GM03348 (cell line): ENCODE measurements around the gene SPATA3.
A peak's percentile ranks its signal among the peaks of the same experiment; 100 is the strongest.

Experiments
- DNase-seq: peaks from one replicate; pipeline ENCODE4 v3.0.0; 2012; ENCODE audit warnings: low spot score

SPATA3 gene

DNA sequence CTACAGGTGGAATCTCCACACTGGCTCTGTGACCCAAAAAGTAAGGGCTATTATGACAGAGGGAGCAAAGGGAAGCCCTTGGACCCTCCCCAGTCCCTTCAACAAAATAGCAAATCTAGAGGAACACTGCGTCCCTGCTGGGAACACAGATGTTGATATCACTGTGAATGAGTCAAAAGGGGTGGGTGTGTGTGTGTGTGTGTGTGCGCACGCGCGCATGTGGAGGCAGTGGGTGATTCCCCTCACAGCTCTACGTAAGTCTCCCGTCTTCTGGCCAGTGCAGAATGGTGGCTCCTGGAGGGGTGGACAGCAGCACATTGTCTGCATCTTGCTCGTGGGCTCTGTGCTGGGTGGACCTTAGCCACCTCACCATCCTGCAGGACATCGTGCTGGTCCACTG, 33.6 kb downstream of the SPATA3 start:
- DNase-seq: no peak

DNA sequence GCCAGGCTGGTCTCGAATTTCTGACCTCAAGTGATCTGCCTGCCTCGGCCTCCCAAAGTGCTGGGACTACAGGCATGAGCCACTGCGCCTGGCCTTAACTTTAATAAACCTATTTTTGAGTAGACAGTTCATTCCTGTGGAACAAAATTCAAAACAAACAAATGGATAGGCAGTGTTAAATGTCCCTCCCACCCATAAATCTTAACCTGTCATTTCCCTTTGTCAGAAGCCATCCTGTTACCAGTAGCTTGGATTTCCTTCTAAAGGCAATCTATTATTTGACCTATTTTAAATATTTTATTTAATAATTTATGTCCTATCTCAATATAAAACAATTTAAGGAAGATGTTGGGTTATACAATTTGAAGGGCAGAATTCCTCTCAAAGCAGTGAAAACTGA, 34.8 kb downstream of the SPATA3 start:
- DNase-seq: no peak

DNA sequence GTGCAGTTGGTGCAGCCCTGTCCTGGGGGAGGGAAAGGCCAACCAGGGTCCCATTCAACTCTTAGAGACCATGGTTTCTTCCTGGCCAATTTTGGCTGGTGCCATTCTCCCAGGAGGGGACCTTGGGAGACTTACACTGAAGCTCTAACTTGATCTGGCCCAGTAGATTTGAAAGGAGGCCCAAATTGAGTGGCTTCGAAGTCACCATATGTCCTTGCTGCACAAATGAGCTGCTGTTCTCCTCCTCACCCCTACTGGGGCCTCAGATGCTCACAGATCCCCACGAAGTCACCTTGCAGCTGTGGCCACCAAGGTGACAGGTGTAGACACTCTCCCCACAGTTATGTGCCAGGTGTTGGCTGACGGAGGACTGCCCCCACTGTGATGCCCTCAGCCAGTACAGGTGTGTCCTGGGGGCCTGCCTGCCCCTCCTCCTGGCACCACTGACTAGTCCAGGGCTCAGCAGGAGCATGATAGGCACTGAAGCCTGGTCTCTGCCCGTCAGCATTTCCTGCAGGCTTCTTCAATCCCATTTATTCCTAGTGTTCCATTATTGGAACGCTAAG, 36.7 kb downstream of the SPATA3 start:
- no peak for DNase-seq

DNA sequence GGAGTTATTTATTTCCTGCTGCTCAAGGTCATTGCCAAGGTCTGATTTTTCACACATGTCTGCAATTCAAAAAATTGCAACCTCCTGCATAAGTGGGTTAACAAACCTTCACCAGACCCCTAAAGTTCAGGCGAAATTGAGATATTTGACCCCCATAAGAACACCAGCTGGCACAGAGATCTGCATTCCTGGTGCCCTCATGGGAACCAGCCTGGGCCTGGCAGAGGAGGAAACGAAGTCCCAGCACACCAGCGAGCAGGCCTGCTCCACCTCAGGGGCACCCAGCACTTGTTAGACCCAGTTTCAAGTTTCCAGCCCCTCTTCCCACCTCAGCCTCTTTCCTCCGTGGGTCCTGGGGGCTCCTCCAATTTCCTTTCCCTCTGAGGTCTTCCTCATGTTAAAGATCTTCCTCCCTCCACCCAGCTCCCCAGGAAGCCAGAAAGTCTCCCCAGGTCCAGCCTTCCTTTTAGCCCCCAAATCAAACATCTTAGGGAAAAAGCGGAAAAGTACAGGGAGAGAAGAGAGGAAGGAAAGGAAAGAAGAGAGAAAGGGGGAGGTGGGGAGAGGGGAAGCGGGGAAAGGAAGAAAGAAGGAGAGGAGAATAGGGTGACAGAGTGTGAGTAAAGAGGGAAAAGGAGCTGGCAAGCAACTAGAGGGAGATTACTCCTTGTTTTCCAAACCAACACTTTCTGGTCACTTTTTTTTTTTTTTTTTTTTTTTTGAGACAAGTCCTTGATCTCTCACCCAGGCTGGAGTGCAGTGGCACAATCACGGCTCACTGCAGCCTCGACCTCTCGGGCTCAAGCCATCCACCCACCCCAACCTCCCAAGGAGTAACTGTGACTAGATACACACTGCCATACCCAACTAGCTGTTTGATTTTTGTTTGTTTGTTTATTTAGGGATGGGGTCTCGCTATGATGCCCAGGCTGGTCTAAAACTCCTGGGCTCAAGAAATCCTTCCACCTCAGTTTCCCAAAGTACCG, 37.5 kb downstream of the SPATA3 start:
- DNase-seq: no peak

DNA sequence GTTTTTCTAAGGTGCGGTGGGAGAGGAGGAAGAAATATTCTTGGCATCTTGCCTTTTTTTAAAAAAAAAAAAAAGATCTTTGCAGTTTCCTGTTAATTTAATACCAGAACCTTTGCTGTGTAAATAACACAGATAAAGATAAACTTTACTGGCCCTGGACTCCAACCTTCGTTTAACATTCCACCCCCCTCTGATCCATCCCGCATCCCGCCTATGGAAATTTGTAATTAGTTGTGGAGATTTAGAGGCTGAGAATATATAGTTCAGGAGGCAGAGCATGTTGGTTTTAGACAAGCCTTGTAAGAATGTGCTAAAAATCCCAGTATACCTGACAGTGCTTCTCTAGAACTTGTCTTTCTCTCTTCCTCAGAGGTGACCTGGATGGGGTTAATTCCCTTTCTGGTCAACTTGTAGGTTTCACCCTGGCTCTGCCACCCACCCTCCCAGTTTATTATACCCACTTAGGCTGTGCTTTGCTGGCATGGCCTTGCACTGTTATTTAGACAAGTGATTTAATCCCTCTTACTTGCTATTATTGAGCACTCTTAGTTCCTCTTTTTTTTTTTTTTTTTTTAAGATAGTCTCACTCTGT, 38.5 kb downstream of the SPATA3 start:
- no peak for DNase-seq

DNA sequence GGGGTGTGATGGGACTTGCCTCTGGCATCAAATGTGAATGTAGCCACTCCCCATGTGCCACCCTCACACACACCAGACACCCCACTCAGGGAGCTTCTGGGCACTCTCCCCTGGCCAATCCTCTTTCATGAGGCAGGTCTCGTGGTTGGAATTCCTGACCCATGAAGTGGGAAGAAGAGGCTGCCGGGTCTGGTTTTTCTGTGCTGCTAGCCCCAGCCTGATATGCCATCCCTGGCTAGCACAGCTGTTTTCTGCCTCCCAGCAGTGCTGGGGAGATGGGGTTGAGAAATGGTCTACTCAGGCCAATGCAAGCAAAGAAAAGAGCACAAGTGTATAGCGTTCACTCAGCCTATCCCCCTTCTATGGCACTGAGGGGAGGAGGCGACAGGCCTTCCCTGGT, 40.2 kb downstream of the SPATA3 start:
- DNase-seq: no peak

DNA sequence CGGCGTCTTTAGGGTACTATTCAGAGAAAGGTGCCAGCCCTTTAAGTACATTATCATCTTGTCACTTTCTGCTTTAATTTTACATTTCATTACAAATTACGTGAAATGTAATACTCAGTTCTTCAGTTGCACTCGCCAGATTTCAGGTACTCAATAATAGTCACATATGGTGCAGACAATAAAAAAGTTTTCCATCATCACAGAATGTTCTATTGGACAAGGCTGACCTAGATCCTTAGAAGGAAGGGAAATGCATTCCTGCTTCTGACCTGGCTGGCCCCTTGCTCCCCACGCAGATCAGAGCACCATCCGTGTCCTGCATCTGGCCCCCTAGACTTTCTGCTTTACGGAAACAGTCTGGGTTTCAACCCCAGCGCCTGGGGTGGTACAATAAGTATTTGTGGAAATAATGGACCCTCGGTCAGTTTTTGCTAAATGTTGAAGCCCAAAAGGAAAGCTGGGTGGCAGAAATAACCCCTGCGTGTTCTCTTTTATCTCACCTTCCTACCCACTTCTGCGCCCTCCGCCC, 40.7 kb downstream of the SPATA3 start:
- DNase-seq: no peak

DNA sequence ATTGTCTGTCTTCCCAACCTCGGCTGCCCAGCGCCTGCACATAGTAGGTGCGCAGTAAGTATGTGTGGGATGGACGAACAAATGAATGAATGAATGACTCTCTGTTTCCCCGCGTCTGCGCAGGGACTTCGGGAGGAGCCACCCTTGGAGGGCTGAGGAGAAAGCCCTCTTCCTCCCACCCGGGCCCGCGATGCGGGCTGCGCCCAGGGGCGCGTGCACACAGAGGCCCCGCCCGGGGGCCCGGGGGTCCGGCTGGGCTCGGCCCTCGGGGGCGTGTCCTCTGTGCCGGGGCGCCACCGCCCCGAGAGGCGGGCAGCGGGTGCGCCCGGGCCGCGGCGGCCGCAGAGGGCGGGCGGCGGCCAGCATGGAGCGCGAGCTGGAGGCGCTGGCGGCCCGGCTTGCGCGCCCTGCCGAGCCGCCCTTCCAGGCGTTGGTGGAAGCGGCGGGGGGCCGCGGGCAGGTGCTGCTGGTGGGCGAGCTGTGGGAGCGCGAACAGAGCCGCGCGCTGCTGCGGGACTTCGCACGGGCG, 41.3 kb downstream of the SPATA3 start, which contains the start of gene C2orf72:
Gene C2orf72 (plus strand): TSS at position 322 of the 529 bp plus-strand sequence. CDS start 43 bp downstream, at position 365.
- DNase-seq: peak; percentile 52

DNA sequence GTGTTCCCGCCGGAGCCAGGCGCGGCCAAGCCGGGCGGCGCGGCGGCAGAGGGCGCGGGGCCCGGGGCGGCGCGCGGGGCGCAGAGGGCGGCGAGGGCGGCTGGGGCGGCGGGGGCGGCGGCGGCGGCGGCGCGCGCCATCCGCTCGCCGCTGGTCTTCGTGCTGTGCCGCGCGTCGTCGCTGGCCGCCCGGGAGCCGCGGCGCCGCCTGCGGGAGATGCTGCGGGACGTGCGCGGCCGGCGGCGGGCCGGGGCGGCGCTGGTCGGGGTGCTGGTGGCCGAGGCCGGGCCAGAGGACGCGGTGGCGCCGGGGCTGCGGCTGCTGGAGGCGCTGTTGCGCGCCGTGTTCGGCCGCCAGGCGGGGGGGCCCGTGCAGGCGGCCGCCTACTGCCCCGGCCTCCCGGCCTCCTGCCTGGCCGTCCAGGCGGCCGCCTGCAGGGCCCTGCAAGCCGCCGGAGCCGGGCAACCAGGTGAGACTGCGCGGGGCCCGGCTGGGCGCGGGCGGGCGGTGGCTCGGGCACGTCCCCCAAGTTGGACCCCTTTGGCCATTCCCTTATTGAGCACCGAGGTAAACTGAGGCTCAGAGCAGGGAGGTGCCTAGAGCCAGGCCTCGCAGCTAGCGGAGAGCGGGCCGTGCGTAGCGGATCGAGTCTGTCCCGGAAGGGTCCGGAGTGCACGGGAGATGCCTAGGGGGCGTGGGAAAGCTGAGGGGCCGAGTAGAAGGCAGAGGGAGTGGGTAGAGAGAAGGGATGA, 42.0 kb downstream of the SPATA3 start:
- DNase-seq: peak; percentile 50

DNA sequence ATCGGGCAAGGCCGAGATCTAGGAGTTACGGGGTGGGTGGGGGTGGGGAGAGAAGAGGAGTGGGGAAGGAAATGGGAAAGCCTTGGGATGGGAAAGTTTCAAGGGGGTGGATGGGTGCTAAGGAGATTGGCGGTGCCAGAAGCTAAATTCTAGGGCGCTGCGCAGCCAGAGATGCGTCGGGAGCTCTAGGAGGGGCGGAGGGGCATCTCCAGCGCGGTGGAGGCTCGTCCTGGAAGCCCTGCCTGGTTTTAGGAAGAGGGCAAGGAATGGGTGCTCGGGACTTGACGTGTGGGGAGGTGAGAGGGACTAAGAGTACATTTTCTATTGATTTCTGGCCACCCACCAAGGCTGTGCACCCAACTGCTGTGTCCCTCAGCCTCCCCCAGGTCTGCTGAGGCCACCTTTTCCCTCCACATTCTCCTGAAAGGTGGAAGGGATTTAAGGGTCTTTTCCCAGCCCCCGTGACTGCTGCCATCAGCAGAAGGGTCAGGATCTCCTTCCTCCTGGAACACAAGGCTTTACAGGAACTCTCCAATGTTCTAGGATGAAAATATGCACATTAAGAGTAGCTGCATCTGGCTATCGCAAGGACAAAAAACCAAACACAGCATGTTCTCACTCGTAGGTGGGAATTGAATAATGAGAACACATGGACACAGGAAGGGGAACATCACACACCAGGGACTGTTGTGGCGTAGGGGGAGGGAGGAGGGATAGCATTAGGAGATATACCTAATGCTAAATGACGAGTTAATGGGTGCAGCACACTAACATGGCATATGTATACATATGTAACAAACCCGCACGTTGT, 42.8 kb downstream of the SPATA3 start:
- DNase-seq: no peak

DNA sequence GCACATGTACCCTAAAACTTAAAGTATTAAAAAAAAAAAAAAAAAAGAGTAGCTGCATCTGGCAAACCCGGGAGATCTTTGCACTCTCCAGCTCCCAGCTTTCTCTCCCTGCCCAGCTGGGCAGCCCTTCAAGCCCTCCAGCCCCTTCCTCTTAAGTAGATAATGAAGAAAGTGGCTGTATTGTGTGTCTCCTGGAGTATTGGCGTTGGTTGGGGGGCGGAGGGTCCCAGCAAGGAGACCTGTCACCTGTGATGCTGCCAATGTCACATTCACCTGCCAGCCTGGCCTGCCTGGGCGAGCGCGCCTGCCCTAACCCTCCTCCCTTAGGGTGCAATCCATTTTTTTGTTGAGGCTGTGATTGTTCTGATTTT, 43.4 kb downstream of the SPATA3 start:
- no peak for DNase-seq

DNA sequence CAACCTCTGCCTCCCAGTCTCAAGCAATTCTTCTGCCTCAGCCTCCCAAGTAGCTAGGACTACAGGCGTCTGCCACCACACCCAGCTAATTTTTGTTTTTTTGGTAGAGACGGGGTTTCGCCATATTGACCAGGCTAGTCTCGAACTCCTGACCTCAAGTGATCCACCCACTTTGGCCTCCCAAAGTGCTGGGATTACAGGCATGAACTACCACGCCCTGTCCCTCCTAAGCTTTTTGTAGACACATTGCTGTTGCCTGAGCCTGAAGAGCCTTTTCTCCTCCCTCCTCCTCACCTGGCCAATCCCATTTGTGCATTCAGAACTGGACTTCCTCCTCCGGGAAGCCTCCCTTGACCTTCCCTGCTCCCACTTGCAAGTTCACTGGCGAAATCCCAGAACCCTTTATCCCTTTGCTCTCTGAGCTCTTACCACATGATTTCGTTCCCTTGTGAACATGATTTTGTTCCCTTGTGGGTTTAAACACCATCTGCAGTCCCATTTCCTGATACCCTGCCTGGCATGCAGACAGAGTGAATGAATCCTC, 44.0 kb downstream of the SPATA3 start:
- DNase-seq: no peak

DNA sequence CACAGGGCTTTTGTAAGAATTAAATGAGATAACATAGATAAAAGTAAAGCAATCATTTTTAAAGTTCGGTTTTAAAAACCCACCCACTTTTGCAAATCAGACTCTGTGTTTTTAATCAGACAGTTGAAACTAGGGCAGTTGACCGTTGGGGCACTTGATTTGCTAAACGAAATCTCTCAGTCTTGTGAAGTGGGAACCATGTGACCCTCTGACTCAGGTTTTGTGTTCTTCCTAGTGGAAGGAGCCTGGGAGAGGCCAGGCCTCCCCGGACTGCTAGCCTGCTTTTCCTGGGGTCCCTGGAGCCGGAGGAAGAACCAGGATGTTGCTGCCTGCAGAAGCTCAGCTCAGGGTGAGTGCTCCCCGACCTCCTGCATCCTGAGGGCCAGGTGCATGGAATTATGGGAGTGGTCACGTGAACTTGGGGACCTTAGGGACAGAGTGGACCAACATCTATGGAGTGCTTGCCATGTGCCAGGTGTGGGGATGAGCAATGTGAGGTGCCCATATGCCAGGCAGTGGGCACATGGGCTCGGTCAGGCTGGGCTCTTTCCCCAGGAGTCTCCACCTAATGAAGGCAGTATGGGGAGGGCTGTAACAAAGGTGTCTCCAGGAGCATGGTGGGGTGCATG, 45.3 kb downstream of the SPATA3 start:
- DNase-seq: no peak

DNA sequence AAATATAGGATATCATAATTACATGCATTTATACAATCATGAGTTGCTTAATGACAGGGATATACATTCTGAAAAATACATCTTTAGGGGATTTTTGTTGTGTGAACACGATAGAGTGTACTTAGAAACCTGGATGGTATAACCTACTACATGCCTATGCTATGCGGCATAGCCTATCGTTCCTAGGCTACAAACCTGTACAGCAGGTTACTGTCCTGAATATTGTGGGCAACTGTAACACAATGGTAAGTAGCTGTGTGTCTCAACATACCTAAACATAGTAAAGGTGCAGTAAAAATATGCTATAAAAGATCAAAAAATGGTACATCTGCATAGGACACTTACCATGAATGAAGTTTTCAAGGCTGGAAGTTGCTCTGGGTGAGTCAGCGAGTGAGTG, 47.9 kb downstream of the SPATA3 start:
- no peak for DNase-seq

DNA sequence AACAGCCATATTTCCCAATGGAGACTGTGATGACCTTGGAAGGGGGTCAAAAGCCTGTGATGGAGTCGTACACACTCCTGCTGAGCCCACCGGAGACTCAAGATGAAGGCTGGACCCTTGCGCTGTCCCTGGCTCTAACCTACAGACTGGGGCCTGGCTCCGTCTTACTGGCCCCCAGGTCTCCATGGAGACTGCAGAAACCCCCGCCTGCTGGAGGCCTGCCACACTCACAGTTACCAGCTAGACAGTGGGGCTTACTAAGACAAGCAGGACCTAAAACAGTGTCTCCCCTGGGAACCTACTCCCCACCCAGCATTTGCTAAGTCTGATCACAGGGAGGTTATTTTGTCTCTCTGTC, 51.0 kb downstream of the SPATA3 start:
- DNase-seq: no peak

DNA sequence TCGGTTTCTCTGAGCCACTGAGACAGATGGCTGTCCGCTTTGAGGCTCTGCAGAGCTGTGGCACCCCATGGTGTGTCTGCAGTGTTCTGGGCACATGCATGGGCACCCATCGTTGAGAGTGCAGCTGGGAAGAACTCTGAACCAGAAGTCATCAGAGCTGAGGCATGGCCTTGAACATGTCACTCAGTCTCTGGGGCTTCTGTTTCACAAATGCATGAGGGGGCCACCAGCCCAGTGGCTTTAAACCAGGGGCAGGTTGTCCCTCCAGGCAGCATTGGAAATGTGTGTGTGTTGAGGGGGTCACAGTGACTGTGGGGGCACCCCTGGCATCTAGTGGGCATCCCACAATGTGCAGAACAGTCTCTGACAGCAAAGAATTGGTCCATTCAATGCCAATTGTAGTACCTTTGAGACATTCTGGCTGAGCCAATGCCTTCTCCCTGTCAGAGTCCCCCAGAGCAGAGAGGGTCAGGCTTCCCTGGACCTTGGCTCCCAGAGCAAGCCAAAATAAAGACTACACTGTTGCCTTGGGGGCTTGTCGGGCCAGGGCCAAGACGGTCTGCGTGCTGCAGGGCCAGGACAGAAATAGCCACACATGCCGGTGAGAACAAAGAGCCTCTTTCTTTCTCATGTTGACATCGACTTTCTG, 51.5 kb downstream of the SPATA3 start:
- DNase-seq: no peak

DNA sequence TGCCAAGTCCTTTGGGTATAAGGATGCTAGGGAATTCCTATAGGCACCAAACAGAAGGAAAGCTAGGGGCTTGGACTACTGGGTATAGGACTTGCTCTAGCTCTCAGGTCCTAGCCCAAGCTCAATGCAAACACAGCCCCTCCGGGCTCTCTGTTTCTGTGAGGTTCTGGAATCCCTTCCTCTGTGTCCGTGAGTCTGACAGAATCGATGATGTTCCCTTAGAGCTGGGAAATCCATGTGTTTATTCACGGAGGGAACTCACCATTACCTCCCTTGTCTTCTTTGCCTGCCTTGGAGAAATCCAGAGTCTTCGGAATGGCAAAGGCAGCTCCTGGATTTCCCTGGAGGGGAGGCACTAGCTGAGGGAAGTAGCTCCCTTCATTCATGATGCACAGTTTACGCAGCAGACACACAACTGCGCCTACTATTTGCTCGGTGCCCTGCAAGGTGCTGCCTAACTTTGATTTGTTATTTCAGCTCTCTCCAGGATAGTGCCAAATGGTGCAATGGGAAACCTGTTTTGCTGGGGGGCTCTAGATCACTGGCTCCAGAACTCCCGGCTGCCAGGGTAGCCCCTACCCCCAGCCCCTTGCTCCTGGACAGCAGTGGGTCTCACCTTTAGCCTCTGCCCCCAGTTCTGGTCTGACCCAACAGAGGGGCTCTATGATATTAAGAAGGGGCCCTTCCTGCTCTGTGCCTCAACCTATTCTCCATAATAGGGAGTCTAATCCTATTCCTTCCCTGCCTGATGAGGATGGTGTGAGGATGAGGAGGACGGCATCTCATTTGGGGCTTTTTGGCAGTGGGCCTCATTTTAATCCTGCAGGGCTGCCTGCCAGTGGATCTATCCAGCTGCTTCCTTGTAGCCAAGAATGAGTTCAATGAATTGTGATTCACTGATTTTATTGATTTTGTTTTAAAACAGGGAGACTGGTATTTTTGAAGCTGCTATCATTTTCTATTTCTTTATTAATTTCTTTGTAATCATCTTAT, 52.3 kb downstream of the SPATA3 start:
- DNase-seq: no peak

DNA sequence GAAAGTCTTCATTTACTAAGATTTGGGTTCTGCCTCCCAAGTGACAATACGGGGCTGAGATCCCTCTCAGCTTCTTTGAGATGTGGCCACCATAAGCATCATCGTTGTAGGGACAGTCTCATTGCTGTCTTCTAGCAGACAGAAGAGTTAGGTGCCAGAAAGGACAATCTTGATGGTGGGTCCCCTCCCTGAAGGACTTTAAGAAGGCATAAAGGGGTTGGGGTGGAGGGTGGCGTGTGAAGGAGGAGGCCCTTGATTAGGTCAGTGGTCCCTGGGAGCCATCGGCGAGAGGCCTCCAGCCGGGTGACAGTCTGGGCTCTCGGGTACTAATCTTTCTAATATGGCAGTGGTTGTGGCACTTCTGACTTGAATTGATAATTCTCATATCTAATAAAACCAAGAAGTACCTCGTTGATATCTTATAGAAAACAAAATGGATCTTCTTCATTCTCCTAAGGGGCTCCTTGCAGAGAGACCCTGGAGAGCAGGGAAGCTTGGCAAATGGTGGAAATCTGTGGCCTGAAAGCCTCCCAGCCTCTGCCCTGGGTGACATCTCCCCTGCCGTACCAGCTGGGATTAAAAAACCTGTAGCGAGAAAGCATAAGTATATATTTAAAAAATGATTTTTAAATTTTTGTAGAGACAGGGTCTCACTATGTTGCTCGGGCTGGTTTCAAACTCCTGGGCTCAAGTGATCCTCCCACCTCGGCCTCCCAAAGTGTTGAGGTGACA, 53.5 kb downstream of the SPATA3 start:
- DNase-seq: no peak
